ENCODE data around the gene KLHL40.
"Not testable (repeated sequence)": the region's sequence is repeated elsewhere in the genome, so short reads cannot be mapped to it uniquely, and the experiment has no call there.

Gene KLHL40

DNA sequence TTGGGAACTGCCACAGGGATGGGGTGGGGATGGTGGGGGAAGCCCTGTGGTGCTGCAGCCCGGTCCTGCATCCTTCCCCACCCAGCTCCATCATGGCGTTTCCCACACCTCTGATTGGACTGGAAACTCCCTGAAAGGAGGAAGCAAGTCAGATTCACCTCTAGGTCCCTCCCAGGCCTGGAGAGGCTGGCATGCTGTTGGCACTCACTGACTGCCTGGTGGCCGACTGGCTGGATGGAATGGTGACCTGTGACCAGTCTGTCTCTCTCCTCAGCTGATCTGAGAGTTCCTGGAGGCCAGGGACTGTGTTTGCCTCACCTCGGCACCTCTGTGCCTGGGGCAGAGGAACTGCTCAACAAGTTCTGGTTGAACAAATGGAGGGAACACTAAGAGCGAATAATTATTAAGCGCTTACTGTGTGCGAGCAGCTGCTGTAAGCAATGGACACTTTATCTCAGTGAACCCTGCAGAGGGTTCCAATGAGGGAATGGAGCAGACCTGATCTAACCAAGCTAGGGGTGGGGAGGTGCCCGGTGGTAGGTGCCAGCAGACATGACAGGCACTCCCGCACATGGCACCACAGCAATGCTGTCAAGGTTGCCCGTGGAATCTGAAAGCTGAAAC is 20.7 kb downstream of the KLHL40 start:
- DNase-seq, result no peak

DNA sequence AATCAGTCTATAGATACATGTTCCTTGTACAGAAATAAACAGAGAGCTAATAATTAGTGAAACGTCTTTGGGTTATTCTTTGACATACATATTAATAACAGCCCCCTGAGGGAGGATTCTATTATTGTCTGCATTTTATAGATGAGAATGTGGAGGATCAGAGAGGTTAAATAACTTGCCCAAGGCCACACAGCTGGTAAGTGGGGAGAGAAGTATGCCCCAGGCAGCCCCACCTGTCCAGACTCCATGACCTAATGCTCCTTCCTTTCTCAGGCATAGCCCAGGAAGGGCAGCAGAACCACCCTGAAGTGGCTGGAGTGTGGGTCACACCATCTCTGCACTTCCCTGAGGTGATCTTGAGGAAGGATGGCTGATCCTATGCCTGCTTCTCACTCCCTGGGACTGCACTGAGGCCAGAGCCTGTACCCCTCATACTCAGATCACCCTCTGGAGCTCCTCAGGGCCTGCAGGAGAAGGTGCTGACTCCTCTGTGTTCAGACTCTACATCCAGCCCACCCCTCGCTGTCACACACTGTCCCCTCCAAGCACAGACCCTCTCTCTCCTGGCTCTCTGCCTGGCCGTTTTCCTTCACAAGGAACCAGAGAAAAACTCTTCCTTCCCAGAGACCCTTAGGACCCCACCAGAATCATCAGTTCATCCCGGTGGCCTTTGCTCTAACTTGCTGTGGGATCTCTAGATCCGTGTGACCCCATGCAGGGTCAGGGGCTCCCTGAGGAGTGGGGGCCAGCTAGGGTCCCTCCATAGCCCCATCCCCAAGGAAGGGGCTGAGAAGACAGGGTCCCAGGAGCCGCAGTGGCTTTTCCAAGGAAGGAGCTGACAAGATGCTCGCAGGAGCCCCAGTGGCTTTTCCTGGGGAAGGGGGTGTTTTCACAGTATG is 21.6 kb downstream of the KLHL40 start:
- no peak for DNase-seq

DNA sequence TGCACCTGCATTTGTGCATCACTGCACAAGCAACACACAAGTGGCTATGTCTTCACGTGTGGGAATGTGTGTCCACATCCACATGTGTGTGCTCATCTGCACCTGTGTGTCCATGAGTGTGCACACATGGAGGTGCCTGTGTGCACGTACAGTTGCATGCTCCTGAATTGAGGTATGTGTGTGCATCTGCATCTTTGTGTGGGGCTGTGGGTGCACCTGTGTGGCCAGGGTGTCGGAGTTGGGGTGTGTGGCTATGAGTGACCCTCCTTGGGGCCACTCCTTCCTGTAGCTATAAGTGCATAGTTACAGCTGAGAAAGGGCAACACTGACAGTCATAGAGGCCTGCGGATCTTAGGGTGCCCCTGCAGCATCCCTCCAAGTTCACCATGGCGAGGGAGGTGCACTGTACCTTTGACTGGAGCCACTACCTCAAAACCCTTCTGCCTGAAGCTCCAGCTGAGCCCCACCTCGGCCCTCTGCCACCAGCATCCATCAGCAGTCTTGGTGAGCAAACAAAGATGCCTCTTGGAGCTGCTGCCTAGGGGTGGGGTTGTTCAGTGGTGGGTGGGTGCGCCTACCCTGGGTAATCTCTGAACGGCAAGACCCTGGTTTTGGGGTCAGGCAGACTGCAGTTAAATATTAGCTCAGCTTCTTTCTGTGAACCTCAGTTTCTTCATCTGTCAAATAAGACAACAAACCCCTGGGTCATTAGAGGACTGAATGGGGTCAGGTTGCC is 22.5 kb downstream of the KLHL40 start:
- no peak for DNase-seq

DNA sequence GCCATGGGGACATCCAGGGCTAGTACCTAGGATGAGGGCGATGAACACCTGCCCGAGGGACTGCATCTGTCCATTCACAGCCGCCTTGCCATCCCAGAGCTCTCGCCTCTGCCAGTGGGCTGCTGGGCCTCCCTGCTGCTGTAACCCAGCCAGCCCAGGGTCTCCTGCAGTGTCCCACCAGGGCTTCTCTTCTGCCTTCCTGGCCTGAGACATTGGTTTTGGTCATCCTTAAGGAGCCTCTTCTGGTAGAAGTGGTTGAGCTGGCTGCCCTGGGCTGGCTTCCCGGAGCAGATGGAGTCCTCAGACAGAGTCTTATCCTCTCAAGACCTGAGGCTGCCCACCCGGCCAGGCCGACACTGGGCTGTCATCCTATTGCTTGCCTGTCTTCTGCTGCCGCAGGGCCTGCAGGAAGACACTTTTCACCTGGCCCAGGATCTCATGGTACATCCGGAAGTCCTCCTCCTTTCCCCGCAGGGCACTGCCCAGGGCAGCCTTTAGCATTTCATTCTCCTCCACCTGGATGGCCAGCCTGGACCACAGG is 23.3 kb downstream of the KLHL40 start:
- no peak for DNase-seq

DNA sequence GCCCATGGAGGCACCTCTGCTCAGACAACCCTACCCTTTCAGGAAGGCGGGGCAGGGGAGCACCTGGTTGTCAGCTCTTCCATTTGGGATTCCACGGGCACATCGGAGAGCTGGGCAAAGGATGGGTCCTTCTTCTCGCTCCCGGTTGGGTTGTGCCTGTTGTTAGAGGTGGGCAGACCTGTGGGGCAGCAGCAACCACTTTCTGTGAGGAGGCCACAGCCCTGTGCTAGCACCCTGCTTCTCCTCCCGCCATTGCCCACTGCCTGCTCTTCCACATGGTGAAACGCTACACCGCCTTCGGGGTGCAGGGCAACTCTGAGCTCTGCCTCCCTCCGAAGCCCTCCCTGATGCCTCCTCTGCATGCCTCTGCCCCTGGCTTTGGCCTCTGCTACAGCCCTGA is 24.3 kb downstream of the KLHL40 start:
- no peak for DNase-seq

DNA sequence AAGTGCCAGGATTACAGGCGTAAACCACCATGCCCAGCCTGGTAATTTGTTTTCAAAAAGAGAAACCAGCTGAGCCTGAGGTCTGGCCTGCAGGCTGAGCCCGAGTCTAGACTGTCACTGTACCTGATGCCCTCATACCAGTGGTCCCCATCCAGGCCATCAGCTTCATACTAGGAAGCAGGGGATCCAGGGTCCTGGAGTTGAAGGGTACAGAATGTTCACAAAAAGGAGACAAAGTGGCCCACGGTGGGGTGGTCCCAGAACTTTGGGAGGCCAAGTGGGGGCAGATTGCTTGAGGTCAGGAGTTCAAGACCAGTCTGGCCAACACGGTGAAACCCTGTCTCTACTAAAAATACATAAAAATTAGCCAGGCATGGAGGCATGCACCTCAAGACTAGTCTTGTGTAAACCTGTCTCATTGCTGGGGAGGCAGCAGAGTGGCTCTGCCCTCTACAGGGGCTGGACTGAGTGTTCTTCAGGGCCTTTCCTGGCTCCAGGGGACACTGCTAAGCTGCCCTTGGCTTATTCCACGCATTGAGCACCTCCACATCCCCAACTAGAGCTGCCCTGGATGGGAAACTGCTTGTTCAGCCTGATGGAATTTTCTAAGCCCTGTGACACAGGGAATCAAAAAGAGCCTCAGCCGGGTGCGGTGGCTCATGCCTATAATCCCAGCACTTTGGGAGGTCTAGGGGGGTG is 25.1 kb downstream of the KLHL40 start:
- no peak for DNase-seq

DNA sequence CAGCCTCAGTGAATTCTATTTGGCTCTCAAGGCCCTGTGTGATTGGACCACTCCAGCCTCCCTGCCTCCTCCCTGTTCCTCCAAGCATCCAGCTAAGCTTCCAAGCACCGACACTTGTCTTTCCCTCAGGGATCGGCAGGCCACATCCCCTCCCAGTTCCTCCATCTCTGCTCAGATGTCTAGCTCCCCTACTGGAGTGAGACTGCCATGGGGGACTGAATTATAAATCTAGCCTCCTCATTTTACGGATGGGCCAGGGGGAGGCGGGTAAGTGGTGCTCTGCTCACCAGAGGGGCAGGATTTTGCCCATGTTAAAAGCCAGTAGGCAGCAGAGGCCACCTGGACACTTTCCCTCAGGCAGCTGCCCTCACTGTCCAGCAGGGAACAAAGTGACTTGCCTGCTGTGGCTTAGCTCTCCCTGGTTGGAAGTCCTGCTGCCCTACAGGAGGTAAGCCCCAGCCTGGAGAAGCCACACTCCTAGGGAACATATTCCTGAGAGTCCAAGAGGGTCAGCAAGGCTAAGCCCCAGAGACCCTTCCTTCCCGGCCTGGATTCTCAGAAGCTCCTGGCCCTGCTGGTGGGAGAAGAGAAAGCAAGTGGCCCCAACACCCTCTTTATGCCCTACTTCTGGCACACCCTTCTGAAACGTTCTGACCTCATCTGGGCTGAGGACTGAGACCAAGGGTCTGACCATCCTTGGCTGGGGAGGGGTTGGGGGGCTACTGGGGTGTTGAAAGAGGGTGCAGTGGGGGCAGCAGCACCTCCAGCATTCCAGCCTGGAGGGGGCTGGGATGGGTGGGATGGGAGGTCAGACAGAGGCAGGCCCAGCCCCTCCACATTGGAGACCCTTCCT is 26.4 kb downstream of the KLHL40 start:
- DNase-seq, result no peak

DNA sequence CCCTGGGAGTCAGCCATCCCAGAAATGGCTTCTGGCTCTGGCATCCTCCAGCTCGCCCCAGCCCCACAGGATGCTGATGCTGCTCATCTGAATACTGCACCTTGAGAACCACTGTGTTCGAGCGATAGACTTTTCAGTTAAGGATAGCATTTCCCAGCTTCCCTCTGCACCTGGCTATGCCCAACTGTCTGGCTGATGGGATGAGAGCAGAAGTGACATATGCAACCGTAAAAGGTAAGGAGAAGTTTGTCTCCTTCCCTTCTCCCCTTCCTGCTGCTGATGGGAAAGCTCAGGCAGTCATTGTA is 27.0 kb downstream of the KLHL40 start:
- DNase-seq, result no peak

DNA sequence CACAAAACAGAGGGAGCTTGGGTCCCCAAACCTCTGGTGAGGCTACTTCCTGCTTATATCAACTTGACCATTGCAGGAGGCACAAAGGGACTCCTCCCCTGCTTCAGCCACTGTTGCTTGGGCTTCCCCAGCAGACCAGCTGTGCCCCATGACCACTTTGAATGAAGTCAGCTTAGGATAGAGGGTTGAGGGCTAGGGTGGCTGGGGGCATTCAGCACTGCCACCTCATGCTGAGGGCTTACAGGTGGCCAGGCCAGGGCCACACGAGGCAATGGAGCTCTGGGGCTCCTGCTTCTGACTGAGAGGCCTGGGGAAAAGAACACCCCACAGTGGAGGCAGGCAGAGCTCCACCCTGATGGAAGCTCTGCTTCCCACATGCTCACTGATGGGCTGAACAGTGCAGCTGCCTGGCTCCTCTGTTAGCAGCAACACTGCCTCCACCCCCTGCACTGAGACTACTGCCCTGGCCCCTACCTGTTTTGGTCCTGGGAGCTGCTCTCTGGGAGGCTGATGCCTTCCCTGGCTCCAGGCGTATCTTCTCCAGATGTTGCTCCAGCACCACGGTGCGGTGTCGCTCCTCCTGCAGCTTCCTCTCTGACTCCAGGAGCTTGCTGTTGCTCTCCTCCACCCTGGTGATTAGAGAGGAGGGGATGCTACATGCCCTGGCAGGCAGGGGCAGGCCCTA is 27.5 kb downstream of the KLHL40 start:
- no peak for DNase-seq

DNA sequence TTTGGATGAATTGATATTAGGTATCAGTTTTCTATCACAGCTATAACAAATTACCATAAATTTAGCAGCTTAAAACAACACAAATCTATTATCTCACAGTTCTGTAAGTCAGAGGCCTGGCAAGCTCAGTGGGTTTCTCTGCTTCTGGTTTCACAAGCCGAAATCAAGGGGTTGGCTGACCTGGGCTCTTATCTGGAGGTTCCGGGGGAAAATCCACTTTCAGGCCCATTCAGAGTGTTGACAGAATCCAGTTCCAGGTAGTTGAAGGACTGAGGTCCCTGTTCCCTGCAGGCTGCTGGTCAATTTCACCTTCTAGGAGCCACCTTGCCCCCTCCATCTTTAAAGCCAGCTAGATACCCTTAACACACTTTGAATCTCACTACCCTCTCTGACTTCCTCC is 28.4 kb downstream of the KLHL40 start:
- DNase-seq, result no peak

DNA sequence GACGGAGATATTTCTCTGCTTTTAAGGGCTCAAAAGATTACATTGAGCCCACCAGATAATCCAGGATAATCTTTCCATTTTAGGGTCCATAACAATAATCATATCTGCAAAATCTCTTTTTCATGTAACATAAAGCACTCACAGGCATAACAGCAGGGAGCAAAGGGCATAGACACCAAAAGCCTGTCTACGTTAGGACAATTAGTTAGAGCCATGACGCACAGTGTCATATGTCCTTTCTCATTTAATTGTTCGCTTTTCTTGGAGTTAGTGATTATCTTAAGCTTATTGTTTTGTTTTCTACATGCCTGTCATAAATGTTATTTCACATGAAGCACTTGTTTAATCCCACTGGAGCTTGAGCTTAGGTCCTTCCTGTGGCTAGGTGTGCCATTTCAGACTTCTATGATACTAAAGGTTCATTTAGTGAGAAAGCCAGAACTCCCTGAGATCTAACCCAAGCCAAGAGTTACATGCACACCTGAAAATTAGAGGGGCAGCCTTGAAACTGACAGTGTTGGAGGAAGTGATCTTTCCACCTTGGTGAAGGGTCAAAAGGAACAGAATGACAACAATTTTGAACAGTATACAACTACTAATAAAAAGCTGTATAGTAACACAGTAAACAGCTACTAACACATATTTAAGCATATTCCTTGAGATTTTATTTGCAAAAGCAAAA is 29.0 kb downstream of the KLHL40 start:
- no peak for DNase-seq

DNA sequence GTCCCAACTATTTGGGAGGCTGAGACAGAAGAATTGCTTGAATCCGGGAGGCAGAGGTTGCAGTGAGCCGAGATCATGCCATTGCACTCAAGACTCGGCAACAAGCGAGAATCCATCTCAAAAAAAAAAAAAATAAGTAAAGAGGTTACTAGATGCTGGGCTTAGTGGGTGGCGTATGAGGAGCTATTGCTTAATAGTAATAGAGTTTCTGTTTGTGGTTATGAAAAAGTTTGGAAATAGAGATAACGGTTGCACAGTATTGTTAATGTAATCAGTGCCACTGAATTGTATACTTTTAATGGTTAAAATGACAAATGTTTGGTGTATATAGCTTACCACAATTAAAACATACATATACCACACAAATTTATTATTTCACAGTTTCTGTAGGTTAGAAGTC is 32.0 kb downstream of the KLHL40 start:
- no peak for DNase-seq

DNA sequence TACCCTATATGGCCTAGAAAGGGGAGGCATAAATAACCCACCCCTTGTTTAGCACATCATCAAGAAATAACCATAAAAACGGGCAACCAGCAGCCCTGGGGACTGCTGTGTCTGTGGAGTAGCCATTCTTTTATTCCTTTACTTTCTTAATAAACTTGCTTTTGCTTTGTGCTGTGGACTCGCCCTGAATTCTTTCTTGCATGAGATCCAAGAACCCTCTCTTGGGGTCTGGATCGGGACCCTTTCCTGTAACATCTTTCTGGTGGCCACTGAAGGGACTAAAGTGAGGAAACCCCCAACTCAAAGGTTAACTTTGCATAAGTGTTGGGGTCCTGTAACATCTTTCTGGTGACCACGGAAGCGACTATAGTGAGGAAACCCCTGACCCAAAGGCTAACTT is 33.0 kb downstream of the KLHL40 start:
- no peak for DNase-seq

DNA sequence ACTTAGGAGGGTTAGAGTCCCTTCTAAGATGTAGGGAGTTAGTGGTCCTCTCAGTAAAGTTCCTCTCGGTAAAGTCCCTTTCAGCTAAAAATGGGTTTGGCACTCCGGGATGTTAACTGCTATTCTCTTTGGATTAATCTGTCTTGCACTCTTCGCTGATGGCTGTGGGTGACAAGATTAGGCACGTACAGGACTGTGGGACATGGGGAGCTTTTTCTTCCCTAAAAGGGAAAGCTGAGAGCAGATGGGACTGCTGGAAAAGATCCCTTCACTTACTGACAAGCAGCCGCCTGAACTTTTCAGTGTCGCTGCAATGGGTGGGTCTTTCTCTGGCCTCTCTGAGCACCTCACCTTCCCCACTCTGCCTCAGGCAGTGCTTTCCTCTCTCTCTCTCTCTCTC is 33.7 kb downstream of the KLHL40 start:
- no peak for DNase-seq

DNA sequence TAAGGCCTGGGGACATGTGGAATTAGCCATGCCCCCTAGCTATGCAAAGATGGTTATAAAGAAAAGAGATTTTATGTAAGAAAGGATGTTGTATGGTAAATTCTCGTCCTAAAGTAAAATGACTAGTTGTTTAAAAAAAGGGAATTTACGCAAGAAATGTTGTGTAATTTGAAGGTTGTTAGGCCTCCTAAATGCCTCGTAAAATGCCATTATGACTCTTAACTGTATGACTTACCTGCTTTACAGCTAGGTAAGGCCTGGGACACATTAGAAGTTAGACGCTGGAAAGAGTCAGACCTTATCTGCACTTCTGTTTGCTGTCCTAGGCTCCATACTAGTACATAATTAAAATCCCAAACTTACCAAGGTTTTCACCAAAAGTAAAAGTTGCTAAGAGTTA is 34.8 kb downstream of the KLHL40 start:
- DNase-seq, result no peak

DNA sequence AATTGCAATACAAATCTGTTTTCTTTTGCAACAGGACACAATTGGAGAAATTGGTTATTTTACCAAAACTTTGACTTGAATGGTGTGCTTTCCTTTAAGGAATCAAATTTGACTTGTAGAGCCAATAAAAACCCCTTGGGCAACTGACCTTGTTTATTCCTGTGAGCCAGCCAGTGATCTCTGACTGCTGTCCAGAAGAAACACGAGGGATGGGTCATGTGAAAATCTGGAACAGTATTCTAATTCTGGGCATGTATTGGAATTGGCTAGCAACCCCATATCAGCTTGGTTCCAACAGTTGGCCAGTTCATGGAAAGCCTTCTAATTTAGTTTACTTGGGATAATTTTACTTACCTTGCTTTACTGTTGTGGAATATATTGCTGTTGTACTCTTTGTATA is 36.4 kb downstream of the KLHL40 start:
- DNase-seq, result no peak

DNA sequence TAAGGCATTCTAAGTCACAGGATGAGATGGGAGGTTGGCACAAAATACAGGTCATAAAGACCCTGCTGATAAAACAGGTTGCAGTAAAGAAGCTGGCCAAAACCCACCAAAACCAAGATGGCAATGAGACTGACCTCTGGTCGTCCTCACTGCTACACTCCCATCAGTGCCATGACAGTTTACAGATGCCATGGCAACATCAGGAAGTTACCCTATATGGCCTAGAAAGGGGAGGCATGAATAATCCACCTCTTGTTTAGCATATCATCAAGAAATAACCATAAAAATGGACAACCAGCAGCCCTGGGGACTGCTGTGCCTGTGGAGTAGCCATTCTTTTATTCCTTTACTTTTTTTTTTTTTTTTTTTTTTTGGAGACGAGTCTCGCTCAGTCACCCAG is 37.1 kb downstream of the KLHL40 start:
- DNase-seq, result not testable (repeated sequence)

DNA sequence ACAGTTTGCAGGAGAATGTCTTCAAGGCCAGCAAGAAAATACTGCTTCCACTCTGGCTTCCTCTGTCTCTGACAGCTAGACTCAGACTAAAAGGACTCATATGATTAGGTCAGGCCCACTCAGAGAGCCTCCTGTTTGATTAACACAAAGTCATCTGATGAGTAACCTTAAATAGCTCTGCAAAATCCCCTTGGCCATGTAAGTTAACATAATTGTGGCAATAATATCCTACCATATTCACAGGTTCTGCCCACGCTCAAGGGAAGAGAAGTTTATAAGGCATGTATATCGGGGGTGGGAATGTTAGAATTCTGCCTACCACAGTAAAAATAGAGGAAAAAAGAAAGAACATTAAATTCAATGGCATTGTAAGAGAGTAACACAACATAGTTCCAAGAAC is 37.9 kb downstream of the KLHL40 start:
- no peak for DNase-seq

DNA sequence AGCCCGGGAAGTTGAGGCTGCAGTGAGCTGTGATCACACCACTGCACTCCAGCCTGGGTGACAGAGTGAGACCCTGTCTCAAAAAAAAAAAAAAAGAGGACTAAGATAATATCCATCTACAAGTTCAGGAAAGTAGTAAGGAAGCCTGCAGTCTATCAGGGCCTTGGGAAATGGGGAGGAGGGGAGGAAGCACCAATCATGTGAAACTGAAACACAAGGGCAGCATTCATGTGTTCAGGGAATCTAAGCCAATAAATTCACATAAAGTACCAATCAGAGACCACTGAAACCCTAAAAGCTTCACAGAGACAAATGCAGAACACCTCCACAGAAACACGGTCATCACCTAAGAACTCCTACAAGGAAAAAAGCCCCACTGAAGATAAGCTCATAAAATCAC is 40.1 kb downstream of the KLHL40 start:
- no peak for DNase-seq

DNA sequence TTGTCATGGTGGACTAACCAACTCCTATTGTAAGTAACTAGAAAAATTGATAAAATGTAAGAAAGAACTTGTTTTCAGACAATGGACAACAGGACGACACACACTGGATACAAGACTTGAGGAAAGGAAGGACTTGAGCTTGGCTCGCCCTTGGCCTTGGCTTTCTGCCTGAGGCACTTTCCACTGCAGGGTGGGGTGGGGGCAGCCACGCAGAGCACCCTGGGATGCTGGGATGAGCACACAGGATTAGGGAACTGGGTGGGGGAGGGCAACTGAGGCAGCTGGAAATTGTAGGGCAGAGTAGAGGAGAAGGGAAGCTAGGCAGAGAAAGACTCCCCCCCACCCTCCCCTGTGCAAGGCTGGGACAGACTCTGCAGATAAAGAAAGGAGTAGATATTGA is 42.7 kb downstream of the KLHL40 start:
- no peak for DNase-seq
